Fibroblast of mammary gland (primary cell): ENCODE data around the gene GRM5.

ENCODE experiments used
- DNase-seq: peaks from one replicate; pipeline ENCODE4 v3.0.0-alpha.2; 2010; ENCODE audit warnings: low read depth
- H3K4me3 ChIP-seq: 2 replicates; pipeline ENCODE4 v1.5.1; 2011; ENCODE audit warnings: low read depth, mild to moderate bottlenecking, low read length, moderate library complexity; ENCODE audit not compliant: control insufficient read depth
- CTCF ChIP-seq: conservative IDR thresholded peaks from 2 replicates; pipeline ENCODE4 v1.5.1; 2011; ENCODE audit warnings: low read depth, low read length, inconsistent platforms; ENCODE audit not compliant: control insufficient read depth, insufficient read depth

The GRM5 gene

DNA sequence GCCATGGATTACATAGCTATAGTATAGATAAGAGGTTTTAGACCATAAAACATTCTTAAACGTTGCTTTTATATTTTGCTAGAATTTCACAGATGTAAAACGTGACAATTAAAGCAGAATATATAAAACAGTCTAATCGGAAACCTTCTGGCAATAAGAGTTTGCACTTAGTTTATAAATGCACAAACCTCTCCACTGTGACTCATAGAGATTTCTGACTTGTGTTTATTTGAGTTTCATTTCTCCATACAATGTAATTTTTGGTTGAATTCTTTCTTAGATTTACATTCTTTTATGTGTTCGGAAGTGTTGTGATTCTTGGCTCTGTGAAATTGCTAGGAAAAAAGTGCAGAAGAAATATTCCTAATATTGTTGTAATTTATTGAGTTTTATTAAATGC lies 439.6 kb downstream of the GRM5 start:
- no peak for DNase-seq
- TF ChIP-seq CTCF: no peak
- no peak overlapping the region for H3K4me3 ChIP-seq

GRCh38 chr11:88623531-88623930 lies 442.3 kb downstream of the GRM5 start:
- no peak overlapping the region for H3K4me3 ChIP-seq
- no peak for DNase-seq
- no peak for TF ChIP-seq CTCF

GRCh38 chr11:88620568-88621130 lies 445.1 kb downstream of the GRM5 start:
- DNase-seq: no peak

GRCh38 chr11:88619656-88620385 lies 446.0 kb downstream of the GRM5 start:
- DNase-seq: no peak
- H3K4me3 ChIP-seq: no peak overlapping the region
- TF ChIP-seq CTCF: no peak

More at GRCh38 chr11:88620568-88621130, 445.1 kb downstream of the GRM5 start:
- no peak overlapping the region for H3K4me3 ChIP-seq
- no peak for TF ChIP-seq CTCF

GRCh38 chr11:88619071-88619425 lies 446.7 kb downstream of the GRM5 start:
- no peak for DNase-seq
- no peak for TF ChIP-seq CTCF
- no peak overlapping the region for H3K4me3 ChIP-seq

DNA sequence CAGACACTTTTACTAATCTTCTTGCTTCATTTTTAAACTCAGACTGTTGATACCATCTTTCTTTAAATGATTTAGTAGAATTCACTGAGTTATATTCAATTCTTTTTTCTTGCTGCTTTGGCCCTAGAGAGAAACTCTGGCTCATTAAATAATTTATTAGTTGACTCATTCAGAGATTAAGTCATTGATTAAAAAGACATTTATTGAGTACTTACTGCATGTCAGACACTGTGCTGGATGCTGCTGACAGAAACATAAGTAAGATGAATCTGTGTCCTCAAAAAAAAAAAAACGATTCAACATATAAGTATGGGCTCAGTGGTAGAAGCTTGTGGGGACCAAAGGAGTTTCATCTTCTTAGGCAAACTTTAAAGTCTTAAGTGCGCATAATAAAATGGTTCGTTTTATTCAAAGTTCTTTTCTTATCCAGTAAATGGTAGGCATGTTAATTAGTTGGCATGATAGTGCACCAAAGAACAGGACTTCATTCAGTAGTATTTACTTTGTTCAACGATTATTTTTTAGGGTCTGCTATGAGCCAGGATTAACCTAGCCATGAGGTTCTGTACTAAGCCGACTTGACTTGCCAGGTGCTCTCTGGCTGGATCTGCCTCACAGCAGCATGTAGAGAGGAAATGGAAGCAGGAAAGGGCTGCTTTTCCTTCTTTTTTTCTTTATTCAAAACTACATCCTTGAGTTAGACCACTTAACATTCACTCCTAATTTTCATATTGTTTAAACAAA lies 447.3 kb downstream of the GRM5 start:
- TF ChIP-seq CTCF: no peak

More for the DNA sequence above, 447.3 kb downstream of the GRM5 start:
- no peak overlapping the region for H3K4me3 ChIP-seq
- no peak for DNase-seq
